Activated naive CD8-positive, alpha-beta T cell treated with anti-CD3 and anti-CD28 coated beads, Interleukin-2, amount 10 ng/mL, durations not matched to agents 7 days and 5 days (primary cell): Measurements from ENCODE around the gene KCNIP3. TPM values are rescaled to one million over a fixed set of nuclear protein-coding genes. Genes with fewer than 3 reads are reported as not detected.
"Not testable (repeated sequence)": the region's sequence is repeated elsewhere in the genome, so short reads cannot be mapped to it uniquely, and the experiment has no call there.

ENCODE experiments used
- ATAC-seq: fragments of 150-1000 bp; cut with Tn5 transposase; one replicate; pipeline ENCODE4 v1.10.0; 2021; ENCODE audit warnings: low read depth, moderate library complexity
- POLR2A ChIA-PET: fragments of 350-600 bp; sonication (Branson Sonifier 250); formaldehyde crosslinking; loops from one replicate; lab custom pipeline; 2021; ENCODE audit warnings: antibody characterized with exemption; lab: Charles Lee
- DNase-seq: peaks from one replicate; pipeline ENCODE4 v3.0.0; 2021
- H3K27ac Mint-ChIP-seq: one replicate; pipeline ENCODE4 v1.8.0; 2022; ENCODE audit warnings: mild to moderate bottlenecking, mixed read lengths
- H3K27me3 Mint-ChIP-seq: one replicate; pipeline ENCODE4 v1.8.0; 2022; ENCODE audit warnings: mild to moderate bottlenecking, moderate library complexity, mixed read lengths
- H3K36me3 Mint-ChIP-seq: one replicate; pipeline ENCODE4 v1.8.0; 2021; ENCODE audit warnings: mild to moderate bottlenecking, mixed read lengths
- H3K4me1 Mint-ChIP-seq: one replicate; pipeline ENCODE4 v1.8.0; 2021; ENCODE audit warnings: mixed read lengths
- H3K4me3 Mint-ChIP-seq: one replicate; pipeline ENCODE4 v1.8.0; 2022; ENCODE audit warnings: mild to moderate bottlenecking, moderate library complexity, mixed read lengths
- H3K9me3 Mint-ChIP-seq: one replicate; pipeline ENCODE4 v1.8.0; 2021; ENCODE audit warnings: mixed read lengths
- total RNA-seq, 2 experiments: library from RNA; stranded (reverse); gene quantifications; one replicate each; pipeline ENCODE4 v1.2.3, GENCODE V29; 2021

Gene KCNIP3
- total RNA-seq, 2 experiments from 2014 or later: not detected

DNA sequence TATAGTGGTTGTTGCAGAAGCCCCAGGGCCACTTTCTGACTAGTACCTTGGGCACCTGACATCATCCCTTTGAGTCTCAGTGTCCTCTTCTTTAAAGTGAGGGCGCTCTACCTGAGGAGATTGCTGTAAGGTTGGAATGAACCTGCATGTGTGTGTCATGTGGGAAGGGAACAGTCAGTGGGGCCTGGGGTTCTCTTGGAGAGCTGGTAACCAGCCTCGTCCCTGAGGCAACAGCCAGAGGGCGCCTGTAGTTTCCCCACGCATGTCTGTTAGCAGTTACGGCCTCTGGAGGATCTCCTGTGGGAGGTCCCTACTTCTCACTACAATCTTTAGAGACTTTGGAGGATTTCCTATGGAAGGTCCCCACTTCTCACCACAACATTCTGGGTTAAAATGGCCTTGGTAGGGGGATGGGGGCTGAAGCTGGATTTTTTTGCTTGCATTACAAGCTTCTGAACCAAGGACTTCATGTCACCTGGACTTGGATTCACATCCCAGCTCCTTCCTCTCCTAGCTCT lies 106.1 kb downstream of the KCNIP3 start:
- H3K9me3 Mint-ChIP-seq, H3K27me3 Mint-ChIP-seq, H3K36me3 Mint-ChIP-seq: not testable (repeated sequence)
- ATAC-seq: peak; percentile 34
- H3K4me1 Mint-ChIP-seq: peaks cover 15% of the 10 kb centered on the region
- peak; percentile 44 for DNase-seq
- peak overlapping the region; percentile 94 for H3K4me3 Mint-ChIP-seq
- POLR2A ChIA-PET: interaction anchor here (0.7 to 1.4 kb wide), 3 partner anchors 14 to 347 kb away, joined by 3 to 4 read pairs (median 3); no protein-coding TSS in a partner anchor
- H3K27ac Mint-ChIP-seq: peak overlapping the region; percentile 96

DNA sequence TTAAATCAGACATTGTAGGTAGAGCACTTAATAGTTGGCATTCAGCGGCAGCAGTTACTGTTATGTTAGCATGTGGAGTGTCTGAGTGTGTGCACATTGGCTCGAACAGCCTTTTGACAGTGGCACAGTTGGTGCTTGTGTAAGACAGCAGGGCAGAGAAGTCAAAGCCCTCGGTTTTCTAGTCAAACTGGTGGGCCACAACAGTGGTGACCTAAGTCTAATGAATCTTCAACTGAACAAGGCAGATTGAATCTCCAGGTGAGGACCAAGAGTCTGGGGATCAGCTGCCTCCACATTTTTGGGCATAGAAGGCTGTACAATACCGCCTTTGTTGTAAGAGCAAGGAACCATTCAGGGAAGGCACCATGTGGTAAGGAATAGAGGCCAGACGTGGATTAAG lies 106.7 kb downstream of the KCNIP3 start:
- ATAC-seq: not testable (repeated sequence)

DNA sequence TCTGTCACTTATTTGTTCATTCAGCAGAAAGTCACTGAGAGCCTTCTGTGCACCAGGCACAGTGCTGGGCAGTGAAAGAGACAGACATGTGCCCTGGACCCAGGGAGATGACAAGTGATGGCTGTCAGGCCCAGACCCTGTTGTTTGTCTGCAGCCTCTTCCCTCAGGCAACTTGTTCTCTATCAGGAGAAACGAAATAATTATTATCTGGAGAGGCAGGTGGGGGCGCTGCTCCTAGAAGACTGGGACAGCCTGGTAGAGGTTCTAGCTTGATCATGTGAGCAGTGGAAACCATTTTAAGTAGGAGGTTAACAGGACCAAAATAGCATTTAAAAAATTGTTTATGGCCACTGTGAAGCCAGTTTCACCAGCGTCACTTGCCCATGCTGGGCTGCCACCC lies 107.5 kb downstream of the KCNIP3 start:
- not testable (repeated sequence) for H3K27ac Mint-ChIP-seq, H3K4me3 Mint-ChIP-seq, ATAC-seq, DNase-seq, H3K36me3 Mint-ChIP-seq, H3K9me3 Mint-ChIP-seq, H3K27me3 Mint-ChIP-seq
- H3K4me1 Mint-ChIP-seq: peaks cover 15% of the 10 kb centered on the region
- POLR2A ChIA-PET: interaction anchor here (1.4 kb wide), 1 partner anchor 240 kb away, joined by 3 read pairs; no protein-coding TSS in a partner anchor

More for the DNA sequence above, 106.7 kb downstream of the KCNIP3 start:
- POLR2A ChIA-PET: interaction anchor here (1.4 kb wide), 1 partner anchor 239 kb away, joined by 3 read pairs; no protein-coding TSS in a partner anchor
- H3K36me3 Mint-ChIP-seq, DNase-seq, H3K9me3 Mint-ChIP-seq, H3K27ac Mint-ChIP-seq, H3K27me3 Mint-ChIP-seq: not testable (repeated sequence)
- Mint-ChIP-seq H3K4me1 (peaks cover 15% of the 10 kb centered on the region), H3K4me3 (peak overlapping the region; percentile 94)

DNA sequence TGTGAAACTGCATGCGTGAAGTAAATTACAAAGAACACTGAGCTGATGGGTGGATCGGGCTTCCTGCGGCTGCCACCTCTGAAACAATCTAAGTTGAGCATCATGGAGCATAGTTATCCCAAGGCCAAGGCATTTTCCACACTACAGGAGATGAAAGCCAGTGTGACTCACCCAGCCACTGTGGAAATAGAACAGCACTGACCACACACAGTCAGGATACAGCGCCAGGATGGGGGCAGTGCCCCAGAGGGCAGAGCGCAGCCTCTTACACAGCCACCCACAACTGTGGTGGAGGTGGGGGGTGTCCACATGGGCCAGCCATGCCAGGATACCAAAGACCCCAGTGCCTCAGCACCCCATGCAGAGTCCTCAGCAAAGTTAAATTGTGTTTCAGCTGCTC lies 114.1 kb downstream of the KCNIP3 start:
- ATAC-seq, H3K27me3 Mint-ChIP-seq, DNase-seq, H3K4me1 Mint-ChIP-seq, H3K27ac Mint-ChIP-seq, H3K9me3 Mint-ChIP-seq, POLR2A ChIA-PET, H3K4me3 Mint-ChIP-seq, H3K36me3 Mint-ChIP-seq: not testable (repeated sequence)

DNA sequence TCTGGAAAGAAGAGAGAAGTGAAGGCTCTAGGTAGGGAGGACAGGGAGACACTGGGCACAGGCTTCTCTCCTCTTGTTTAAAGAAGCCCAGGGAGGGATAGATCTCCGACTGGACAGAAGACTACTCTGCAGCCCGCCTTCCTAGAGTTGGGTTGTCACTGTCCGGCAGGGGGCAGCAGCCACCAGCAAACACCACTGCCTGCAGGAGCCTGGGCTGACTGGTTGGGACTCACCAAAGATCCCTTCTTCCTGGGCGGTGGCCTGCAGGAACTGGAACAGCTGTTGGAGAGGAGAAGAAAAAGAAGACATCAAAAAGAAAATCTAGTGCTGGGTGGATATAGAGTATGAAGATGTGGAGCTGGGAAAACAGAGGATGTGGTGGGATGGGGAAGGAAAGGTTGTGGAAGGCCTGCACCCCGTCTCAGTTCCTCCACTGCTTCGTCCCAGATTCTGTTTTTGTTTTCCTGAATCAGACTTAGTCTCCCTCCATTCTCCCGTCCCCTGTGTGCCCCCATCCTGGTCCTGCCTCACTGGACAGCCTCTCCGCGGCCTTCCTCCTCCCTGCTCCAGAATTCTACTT lies 117.0 kb downstream of the KCNIP3 start:
- H3K4me1 Mint-ChIP-seq, H3K36me3 Mint-ChIP-seq, H3K9me3 Mint-ChIP-seq, H3K4me3 Mint-ChIP-seq, H3K27me3 Mint-ChIP-seq, POLR2A ChIA-PET: not testable (repeated sequence)
- DNase-seq (peak; percentile 79), ATAC-seq (peak; percentile 83)
- peak overlapping the region; percentile 72 for H3K27ac Mint-ChIP-seq

DNA sequence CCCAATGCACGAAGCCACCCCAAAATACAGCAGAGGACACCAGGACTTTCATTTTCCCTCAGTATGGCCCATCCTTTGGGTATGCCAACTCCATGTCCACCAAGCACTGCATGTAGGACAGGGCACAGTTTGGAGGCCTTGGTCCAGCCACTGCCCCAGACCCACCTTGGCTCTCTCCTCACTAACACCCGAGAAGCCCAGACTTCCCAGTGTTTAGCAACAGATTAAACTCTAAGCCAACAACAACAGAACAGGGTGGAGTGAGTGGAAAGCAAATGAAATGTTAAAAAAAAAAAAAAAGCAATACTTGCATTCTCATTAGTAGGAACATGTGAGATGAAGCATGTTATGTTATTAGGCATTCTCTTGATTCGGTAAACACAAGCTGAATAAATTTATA lies 118.0 kb downstream of the KCNIP3 start:
- DNase-seq, POLR2A ChIA-PET, H3K27ac Mint-ChIP-seq, H3K36me3 Mint-ChIP-seq, H3K27me3 Mint-ChIP-seq, H3K4me3 Mint-ChIP-seq, H3K4me1 Mint-ChIP-seq, ATAC-seq, H3K9me3 Mint-ChIP-seq: not testable (repeated sequence)

DNA sequence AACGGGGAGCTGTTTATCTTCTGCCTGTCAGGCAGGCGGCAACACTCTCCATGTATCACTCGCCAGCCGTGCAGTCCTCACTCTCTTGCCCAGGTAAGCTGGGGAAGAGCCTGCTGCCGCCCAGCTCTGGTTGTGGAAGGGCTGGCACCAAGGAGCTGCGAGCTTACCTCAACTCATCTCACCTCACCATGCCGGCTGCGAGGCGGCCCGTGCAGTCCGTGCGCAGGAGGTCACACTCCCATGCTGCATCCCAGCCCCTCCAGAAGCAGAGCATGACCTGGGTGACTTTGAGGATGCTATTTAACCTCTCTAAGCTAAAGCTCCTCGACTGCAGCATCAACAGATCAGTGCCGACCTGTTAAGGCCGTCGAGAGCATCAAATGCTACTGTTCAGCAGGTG lies 118.4 kb downstream of the KCNIP3 start:
- DNase-seq, ATAC-seq, H3K4me3 Mint-ChIP-seq, H3K9me3 Mint-ChIP-seq, H3K27me3 Mint-ChIP-seq, H3K36me3 Mint-ChIP-seq, POLR2A ChIA-PET, H3K4me1 Mint-ChIP-seq, H3K27ac Mint-ChIP-seq: not testable (repeated sequence)

DNA sequence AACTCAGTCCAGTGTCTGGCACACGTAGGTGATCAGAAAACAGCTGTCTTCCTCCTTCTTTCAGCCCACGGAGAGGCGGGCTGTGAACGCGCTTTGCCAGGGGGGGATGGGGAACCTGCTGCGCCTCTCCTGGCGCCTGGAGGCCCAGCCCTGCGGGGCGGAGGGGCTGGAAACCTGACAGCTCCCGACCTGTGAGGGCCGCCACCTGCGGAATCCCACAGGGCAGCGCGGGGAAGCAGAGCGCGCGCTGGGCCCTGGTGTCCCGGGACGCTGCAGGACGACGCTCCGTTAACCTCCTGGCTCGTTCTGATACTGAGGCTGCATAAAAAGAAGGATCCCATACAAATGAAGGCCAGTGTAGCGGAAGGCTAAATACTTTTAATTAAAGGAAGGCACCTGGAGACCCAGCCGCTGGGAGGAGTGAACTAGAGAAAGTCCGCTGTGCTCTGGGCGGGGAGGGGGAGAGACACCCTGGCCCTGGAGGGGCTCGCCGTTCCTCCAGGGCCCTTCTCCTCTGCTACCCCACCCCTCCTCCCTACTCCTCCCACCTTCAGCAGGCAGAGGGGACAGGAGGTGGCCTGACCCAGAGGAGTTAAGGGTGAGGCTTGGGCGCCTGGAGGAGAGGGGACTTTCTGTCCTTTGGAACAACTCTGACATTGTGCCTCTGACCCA lies 130.2 kb downstream of the KCNIP3 start:
- H3K4me3 Mint-ChIP-seq, H3K27ac Mint-ChIP-seq, POLR2A ChIA-PET, DNase-seq, H3K9me3 Mint-ChIP-seq, ATAC-seq, H3K36me3 Mint-ChIP-seq, H3K4me1 Mint-ChIP-seq, H3K27me3 Mint-ChIP-seq: not testable (repeated sequence)

DNA sequence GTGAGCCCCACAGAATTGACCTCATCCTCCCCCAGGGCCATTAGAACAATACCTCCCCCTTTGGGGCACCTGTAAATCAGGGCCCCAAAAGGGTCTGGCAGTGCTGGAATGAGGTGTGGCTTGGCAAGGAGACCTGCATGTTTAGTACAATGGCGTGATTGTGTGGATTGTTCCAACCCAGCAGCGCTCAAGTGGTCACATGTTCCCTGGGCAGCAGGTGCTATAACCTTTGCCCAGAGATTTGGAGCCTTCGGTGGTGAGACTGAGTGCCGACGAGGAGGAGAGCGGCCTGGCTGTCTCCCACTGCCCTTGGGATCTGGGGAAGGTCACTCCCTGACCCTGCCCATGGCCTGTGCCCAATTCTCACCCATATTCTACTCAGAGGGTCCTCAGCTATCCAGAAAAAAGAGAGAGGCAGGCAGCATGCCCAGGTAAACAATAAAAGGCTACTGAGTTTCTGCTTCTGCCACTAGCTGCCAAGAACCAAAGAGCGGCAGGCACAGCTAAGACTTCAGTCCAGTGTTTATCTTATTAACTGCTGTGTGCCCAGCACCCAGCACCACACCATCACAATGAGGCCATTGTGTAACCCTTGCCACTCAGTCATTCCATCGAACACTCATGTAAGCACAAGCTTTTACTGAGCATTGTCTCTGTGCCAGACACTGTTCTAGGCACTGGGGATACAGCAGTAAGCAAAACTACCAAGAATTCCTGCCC lies 132.8 kb downstream of the KCNIP3 start:
- not testable (repeated sequence) for H3K36me3 Mint-ChIP-seq

DNA sequence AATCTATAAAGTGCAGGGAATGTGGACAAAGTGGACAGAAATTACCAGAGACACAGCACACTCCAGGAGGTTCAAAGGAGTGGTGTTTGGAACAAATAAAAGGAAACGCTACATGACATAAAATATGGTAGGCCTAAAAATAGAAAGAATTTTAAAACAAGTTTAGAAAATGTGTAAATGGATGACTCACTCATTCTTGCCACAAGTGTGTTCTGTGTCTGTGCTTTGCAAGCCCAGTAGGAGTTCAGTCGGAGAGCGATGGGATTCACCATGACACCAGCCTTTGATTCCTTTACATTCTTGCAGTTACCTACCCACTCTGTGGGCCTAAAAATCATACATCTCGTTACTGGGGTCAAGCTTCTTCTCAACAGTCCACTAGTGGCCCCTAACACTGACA lies 136.2 kb downstream of the KCNIP3 start:
- H3K4me1 Mint-ChIP-seq, H3K9me3 Mint-ChIP-seq, POLR2A ChIA-PET, DNase-seq, H3K36me3 Mint-ChIP-seq, ATAC-seq, H3K27ac Mint-ChIP-seq, H3K4me3 Mint-ChIP-seq, H3K27me3 Mint-ChIP-seq: not testable (repeated sequence)

More for the DNA sequence above, 132.8 kb downstream of the KCNIP3 start:
- ATAC-seq, H3K4me3 Mint-ChIP-seq, H3K4me1 Mint-ChIP-seq, H3K9me3 Mint-ChIP-seq, H3K27ac Mint-ChIP-seq, POLR2A ChIA-PET, H3K27me3 Mint-ChIP-seq, DNase-seq: not testable (repeated sequence)

DNA sequence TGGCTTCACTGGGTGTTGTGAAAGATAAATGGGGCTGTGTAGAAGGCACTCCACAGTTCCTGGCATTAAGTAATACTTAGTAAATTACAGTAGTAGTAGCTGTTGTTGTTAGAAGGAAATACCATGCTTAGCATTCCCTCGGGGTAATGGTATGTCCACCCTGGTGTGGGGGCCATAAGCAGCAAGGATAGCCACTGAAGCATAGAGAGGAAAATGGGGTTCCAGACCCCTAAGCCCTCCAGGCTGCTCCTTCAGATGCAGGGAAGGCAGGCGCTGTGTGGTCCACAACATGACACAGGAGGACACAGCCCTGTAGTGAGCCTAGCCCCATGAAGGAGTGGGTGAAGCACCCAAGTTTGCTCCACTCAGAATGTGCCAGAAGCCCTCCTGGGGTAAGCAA lies 136.8 kb downstream of the KCNIP3 start:
- H3K36me3 Mint-ChIP-seq, H3K4me1 Mint-ChIP-seq, H3K27me3 Mint-ChIP-seq, ATAC-seq, H3K4me3 Mint-ChIP-seq, H3K27ac Mint-ChIP-seq, POLR2A ChIA-PET, DNase-seq, H3K9me3 Mint-ChIP-seq: not testable (repeated sequence)

DNA sequence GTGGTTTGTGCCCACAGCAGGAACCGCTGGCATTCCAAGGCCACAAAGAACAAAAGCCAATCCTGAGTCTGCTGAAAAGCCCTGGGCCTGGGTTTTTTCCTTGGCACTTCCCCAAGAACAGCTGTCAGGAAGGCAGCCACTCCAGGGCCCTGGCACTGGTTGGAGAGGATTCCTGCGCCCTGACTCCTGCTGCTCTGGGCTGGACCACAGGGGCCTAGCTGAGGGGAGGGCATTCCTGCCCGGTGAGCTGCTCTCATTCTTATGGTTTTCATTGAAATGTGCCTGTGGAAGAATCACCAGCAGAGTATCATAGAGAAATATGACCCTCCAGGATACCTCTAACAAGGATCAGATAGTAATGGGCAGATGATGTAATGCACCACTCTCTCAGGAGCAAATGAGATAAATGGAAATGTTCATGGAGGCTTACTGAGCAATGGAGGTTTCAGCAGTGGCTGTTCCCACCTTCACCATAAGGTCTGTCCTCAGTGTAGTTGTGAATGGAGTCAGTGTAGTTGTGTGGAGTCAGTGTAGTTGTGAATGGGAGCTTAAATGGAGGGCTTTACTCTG lies 137.4 kb downstream of the KCNIP3 start:
- POLR2A ChIA-PET, H3K27me3 Mint-ChIP-seq, H3K9me3 Mint-ChIP-seq, H3K4me1 Mint-ChIP-seq, H3K27ac Mint-ChIP-seq, ATAC-seq, H3K4me3 Mint-ChIP-seq, DNase-seq, H3K36me3 Mint-ChIP-seq: not testable (repeated sequence)

DNA sequence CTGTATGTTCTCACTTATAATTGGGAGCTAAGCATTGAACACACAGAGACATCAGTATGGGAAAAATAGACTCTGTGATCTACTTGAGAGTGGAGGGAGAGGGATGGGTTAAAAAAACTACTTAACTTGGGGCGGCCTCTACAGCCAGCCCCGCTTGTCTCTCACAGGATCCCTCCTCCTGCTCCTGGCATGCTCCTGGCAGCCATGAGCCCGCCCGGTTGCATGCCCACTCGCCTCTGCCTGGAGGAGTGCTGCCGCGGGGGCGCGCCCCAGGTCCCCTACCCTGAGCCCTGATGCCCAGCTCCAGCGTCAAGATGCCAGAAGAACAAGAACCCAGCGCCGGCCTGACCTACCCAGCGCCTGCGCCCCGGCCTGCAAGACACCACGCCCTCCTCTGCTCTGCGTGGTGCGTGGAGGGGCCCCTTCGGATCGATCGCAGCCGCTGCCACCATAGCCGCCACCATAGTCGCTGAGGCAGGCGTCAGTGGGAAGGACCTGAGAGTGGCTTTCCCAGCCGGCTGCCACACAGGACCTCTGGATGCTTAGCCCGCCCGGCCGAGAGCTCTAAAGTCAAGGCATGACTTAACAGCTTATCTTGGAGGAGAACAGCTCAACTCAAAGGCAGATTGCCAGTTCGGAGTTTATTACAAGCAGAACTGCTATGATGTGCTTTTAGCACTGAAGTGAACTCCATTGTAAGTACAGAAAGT lies 138.2 kb downstream of the KCNIP3 start:
- H3K4me1 Mint-ChIP-seq, ATAC-seq, POLR2A ChIA-PET, H3K36me3 Mint-ChIP-seq, H3K27ac Mint-ChIP-seq, H3K27me3 Mint-ChIP-seq, H3K9me3 Mint-ChIP-seq, DNase-seq, H3K4me3 Mint-ChIP-seq: not testable (repeated sequence)
